A549 (cell line): ENCODE measurements around the gene MBLAC2. TPM values are rescaled to one million over a fixed set of nuclear protein-coding genes. Genes with fewer than 3 reads are reported as not detected.

Experiments
- ATAC-seq, 2 experiments: fragments of 200-7000 bp in 1 of 2; fragments of >200 bp in 1 of 2; cut with Nextera tagmentation in 1 of 2; cut with Tn5 transposase in 1 of 2; 3 replicates each; pipeline versions ENCODE4 v1.8.0 to v1.9.1; 2018 to 2020; ENCODE audit warnings: mild to moderate bottlenecking in 1 of 2, moderate library complexity in 1 of 2
- CTCF ChIA-PET: fragments of 300-600 bp; sonication (Branson Sonifier 250); formaldehyde crosslinking; extraction: SDS; loops from one replicate; lab custom pipeline; 2021; ENCODE audit warnings: antibody characterized with exemption, inconsistent platforms; lab: Yijun Ruan, JAX
- POLR2A ChIA-PET: fragments of 350-600 bp; formaldehyde crosslinking; extraction: SDS; loops from one replicate; lab custom pipeline; 2021; ENCODE audit warnings: antibody characterized with exemption, inconsistent platforms; lab: Yijun Ruan, JAX
- DNase-seq, 2 experiments: peaks; one replicate each; pipeline versions ENCODE4 v3.0.0 to v3.0.0-alpha.2; 2011 to 2016; ENCODE audit warnings: low read depth in 1 of 2, low spot score in 1 of 2
- FAIRE-seq: peaks from 2 replicates; lab custom pipeline; 2011; peaks lifted over from hg19 to GRCh38; lab: Jason Lieb, UNC
- H3K27ac ChIP-seq, 2 experiments: fragments of >200 bp; sonication (Bioruptor Twin); formaldehyde crosslinking; 3 replicates each; pipeline ENCODE4 v1.5.1; 2016 to 2017
- H3K4me1 ChIP-seq: fragments of >200 bp; sonication (Bioruptor Twin); formaldehyde crosslinking; 3 replicates; pipeline ENCODE4 v1.6.1; 2016
- H3K4me2 ChIP-seq: fragments of >200 bp; sonication (Bioruptor Twin); formaldehyde crosslinking; 3 replicates; pipeline ENCODE4 v1.6.1; 2016
- H3K4me3 ChIP-seq: fragments of >200 bp; sonication (Bioruptor Twin); formaldehyde crosslinking; 3 replicates; pipeline ENCODE4 v1.5.1; 2016
- H3K9me3 ChIP-seq: fragments of >200 bp; sonication (Bioruptor Twin); formaldehyde crosslinking; 3 replicates; pipeline ENCODE4 v1.6.1; 2016
- BCL3 ChIP-seq: fragments of >200 bp; sonication (Bioruptor Twin); formaldehyde crosslinking; IDR thresholded peaks from 3 replicates; pipeline ENCODE4 v1.6.1; 2016
- BHLHE40 ChIP-seq: IDR thresholded peaks from 2 replicates; pipeline ENCODE4 v1.6.1; 2012; ENCODE audit warnings: low read depth, low read length, inconsistent platforms
- CHD2 ChIP-seq: fragments of 150-350 bp; IDR thresholded peaks from 2 replicates; pipeline ENCODE4 v1.6.1; 2014; ENCODE audit warnings: low read length; ENCODE audit not compliant: partially characterized antibody
- CTCF ChIP-seq: fragments of >200 bp; sonication (Bioruptor Twin); formaldehyde crosslinking; IDR thresholded peaks from 3 replicates; pipeline ENCODE4 v1.5.1; 2016
- EHF ChIP-seq: fragments of 250-450 bp; sonication (Bioruptor Pico); IDR thresholded peaks from 2 replicates; pipeline ENCODE4 v1.5.0; 2020; ENCODE audit warnings: mild to moderate bottlenecking
- EHMT2 ChIP-seq: fragments of 200-600 bp; sonication (generic); IDR thresholded peaks from 2 replicates; pipeline ENCODE4 v1.6.1; 2016; ENCODE audit warnings: antibody characterized with exemption, low read depth, mild to moderate bottlenecking, moderate library complexity
- FOSB ChIP-seq: fragments of 250-450 bp; sonication (Bioruptor Pico); IDR thresholded peaks from 2 replicates; pipeline ENCODE4 v1.5.0; 2020; ENCODE audit warnings: mild to moderate bottlenecking, moderate library complexity
- GATA3 ChIP-seq: IDR thresholded peaks from 2 replicates; pipeline ENCODE4 v1.6.1; 2012; ENCODE audit warnings: borderline replicate concordance
- HEYL ChIP-seq: fragments of 250-450 bp; sonication (Bioruptor Pico); IDR thresholded peaks from 2 replicates; pipeline ENCODE4 v1.8.0; 2021; ENCODE audit warnings: mild to moderate bottlenecking, moderate library complexity
- HMGXB4 ChIP-seq: fragments of 250-450 bp; sonication (Bioruptor Pico); IDR thresholded peaks from 2 replicates; pipeline ENCODE4 v1.5.0; 2021; ENCODE audit warnings: mild to moderate bottlenecking, moderate library complexity, borderline replicate concordance
- HOXA7 ChIP-seq: fragments of 250-450 bp; sonication (Bioruptor Pico); IDR thresholded peaks from 2 replicates; pipeline ENCODE4 v1.5.0; 2020; ENCODE audit warnings: mild to moderate bottlenecking, moderate library complexity
- HOXB13 ChIP-seq: fragments of 250-450 bp; sonication (Bioruptor Pico); IDR thresholded peaks from 2 replicates; pipeline ENCODE4 v1.5.0; 2020; ENCODE audit warnings: low read depth, mild to moderate bottlenecking, moderate library complexity
- HOXB5 ChIP-seq: fragments of 250-450 bp; sonication (Bioruptor Pico); IDR thresholded peaks from 2 replicates; pipeline ENCODE4 v1.5.0; 2020; ENCODE audit warnings: mild to moderate bottlenecking, moderate library complexity
- MAFK ChIP-seq: fragments of 450-650 bp; IDR thresholded peaks from 2 replicates; pipeline ENCODE4 v1.6.1; 2014; ENCODE audit not compliant: partially characterized antibody
- NPAS2 ChIP-seq: fragments of 250-450 bp; sonication (Bioruptor Pico); IDR thresholded peaks from 2 replicates; pipeline ENCODE4 v1.8.0; 2022; ENCODE audit warnings: mild to moderate bottlenecking, moderate library complexity, borderline replicate concordance
- PBX3 ChIP-seq: IDR thresholded peaks from 2 replicates; pipeline ENCODE4 v1.6.1; 2012
- POLR2AphosphoS2 ChIP-seq: conservative IDR thresholded peaks from 2 replicates; pipeline ENCODE4 v1.6.1; 2012; ENCODE audit warnings: low read length, improper control_type of control experiment, inconsistent platforms
- RAD21 ChIP-seq, 2 experiments: fragments of >200 bp in 1 of 2; sonication (Bioruptor Twin) in 1 of 2; formaldehyde crosslinking in 1 of 2; IDR thresholded peaks in 1 of 2; conservative IDR thresholded peaks in 1 of 2; 2 replicates in 1 of 2; 3 replicates in 1 of 2; pipeline ENCODE4 v1.6.1; 2012 to 2018; ENCODE audit warnings: inconsistent platforms in 1 of 2
- REST ChIP-seq: fragments of 200-600 bp; sonication (generic); IDR thresholded peaks from 2 replicates; pipeline ENCODE4 v1.6.1; 2016; ENCODE audit warnings: antibody characterized with exemption, mild to moderate bottlenecking, moderate library complexity
- RFX5 ChIP-seq: fragments of 450-650 bp; IDR thresholded peaks from 2 replicates; pipeline ENCODE4 v1.7.1; 2014; ENCODE audit warnings: antibody characterized with exemption, mild to moderate bottlenecking, moderate library complexity
- SREBF2 ChIP-seq: fragments of 450-650 bp; IDR thresholded peaks from 2 replicates; pipeline ENCODE4 v1.6.1; 2014; ENCODE audit warnings: mild to moderate bottlenecking, moderate library complexity
- TP53 ChIP-seq: fragments of 250-450 bp; sonication (Bioruptor Pico); IDR thresholded peaks from 2 replicates; pipeline ENCODE4 v1.5.0; 2021; ENCODE audit warnings: mild to moderate bottlenecking, moderate library complexity
- USF2 ChIP-seq: fragments of 450-650 bp; IDR thresholded peaks from 2 replicates; pipeline ENCODE4 v1.6.1; 2014; ENCODE audit warnings: antibody characterized with exemption
- ZC3H11A ChIP-seq: fragments of 450-650 bp; IDR thresholded peaks from 2 replicates; pipeline ENCODE4 v1.6.1; 2014; ENCODE audit warnings: antibody characterized with exemption, mild to moderate bottlenecking
- ZFP36 ChIP-seq: fragments of 450-650 bp; IDR thresholded peaks from 2 replicates; pipeline ENCODE4 v1.6.1; 2014; ENCODE audit warnings: borderline replicate concordance; ENCODE audit not compliant: partially characterized antibody
- ZNF302 ChIP-seq: fragments of 250-450 bp; sonication (Bioruptor Pico); IDR thresholded peaks from 2 replicates; pipeline ENCODE4 v1.9.0; 2021; ENCODE audit warnings: inconsistent platforms, mild to moderate bottlenecking, moderate library complexity
- WGBS: methylation state at CpG from one replicate; pipeline ENCODE4 v1.1.6; 2017; ENCODE audit errors: missing lambda C conversion rate; 5-methylcytosine and 5-hydroxymethylcytosine counted together
- polyA plus RNA-seq, 4 experiments: library from polyadenylated mRNA; depleted of rRNA in 3 of 4; stranded (reverse); fragments of >200 nt; fragmentation: RNase III in 1 of 4; extraction: RNeasy Plus Mini Kit Qiagen cat#74134 plus additional on column Dnase treatment in 1 of 4; gene quantifications; 2 replicates in 3 of 4; 3 replicates in 1 of 4; pipeline ENCODE4 v1.2.3, GENCODE V29; 2011 to 2017

MBLAC2 gene
- polyA plus RNA-seq, 2 of the 4 experiments (the other 2 are of a cell fraction): 5.3 to 5.7 TPM

GRCh38 chr5:90479611-90480385 lies 5.2 kb upstream of the MBLAC2 start:
- DNase-seq (no peak), FAIRE-seq (no peak), ATAC-seq (no peak)
- Histone ChIP-seq H3K4me2 (no peak overlapping the region), H3K9me3 (no peaks in the 10 kb centered on the region), H3K27ac (no peak overlapping the region), H3K4me1 (peaks cover 4% of the 10 kb centered on the region; the same call in 1 of the 3 replicates), H3K4me3 (no peak overlapping the region)
- TF ChIP-seq FOSB (no peak), SREBF2 (no peak), POLR2AphosphoS2 (no peak), CHD2 (no peak), BHLHE40 (no peak), HOXB5 (no peak), BCL3 (no peak), NPAS2 (no peak), HOXB13 (no peak), HMGXB4 (CRISPR knock-in tag) (no peak), MAFK (no peak), ZNF302 (CRISPR knock-in tag) (no peak), USF2 (no peak), ZC3H11A (no peak), PBX3 (no peak), EHF (no peak), HEYL (CRISPR knock-in tag) (no peak)
- ChIA-PET POLR2A (no interaction called here), CTCF (interaction anchor here (1.5 kb wide), 1 partner anchor 50 kb away, joined by 7 read pairs; the partner anchor contains the start of gene LYSMD3)

- Histone ChIP-seq H3K4me1 (peaks cover 7% of the 10 kb centered on the region), H3K4me2 (no peak overlapping the region), H3K27ac (no peak overlapping the region), H3K9me3 (no peaks in the 10 kb centered on the region), H3K4me3 (no peak overlapping the region)
- TF ChIP-seq GATA3 (no peak), REST (no peak), CTCF (no peak), RFX5 (no peak), RAD21 (conservative IDR thresholded peaks at IDR 0.05 in 1 of 2, IDR thresholded peaks at IDR 0.05 in 1 of 2) (no peak), EHMT2 (no peak), TP53 (CRISPR knock-in tag) (no peak), HOXA7 (CRISPR knock-in tag) (no peak), ZFP36 (no peak)
- no peak for DNase-seq
- WGBS: 87% methylated on average over 8 of the region's 8 CpGs
- no peak for FAIRE-seq
- POLR2A ChIA-PET: no interaction called here
- CTCF ChIA-PET: interaction anchor here (0.6 to 1.1 kb wide), 3 partner anchors 35 to 53 kb away, joined by 3 to 5 read pairs (median 3); no protein-coding TSS in a partner anchor
- no peak for ATAC-seq
These were observed 3.1 kb upstream of the MBLAC2 start for GRCh38 chr5:90477621-90478215.
